ENCODE results near the gene ALG13.
"Not testable (repeated sequence)": the region's sequence is repeated elsewhere in the genome, so short reads cannot be mapped to it uniquely, and the experiment has no call there.

ALG13 gene

GRCh38 chrX:111784667-111785066 is 103.7 kb downstream of the ALG13 start:
- in situ Hi-C loops (cut with HindIII; ENCODE audit: low pct_unique_long_range_greater_than_20kb, low sequenced_read_pairs), result no loop called here
- no peak for DNase-seq (ENCODE audit: low read depth in 1 of 2, low spot score in 1 of 2)
- no peak for TF ChIP-seq JUND (IDR thresholded peaks at IDR 0.05; ENCODE audit: low read depth)

GRCh38 chrX:111790054-111790453 is 109.1 kb downstream of the ALG13 start:
- DNase-seq (ENCODE audit: low read depth in 1 of 2, low spot score in 1 of 2); in situ Hi-C loops (cut with HindIII; ENCODE audit: low pct_unique_long_range_greater_than_20kb, low sequenced_read_pairs): not testable (repeated sequence)
